Karpas-422 (cell line): ENCODE data around the gene CD58. TPM values are rescaled to one million over a fixed set of nuclear protein-coding genes. Genes with fewer than 3 reads are reported as not detected.

Experiments
- DNase-seq: peaks from one replicate; pipeline ENCODE4 v3.0.0-alpha.2; 2015
- H2AFZ ChIP-seq: fragments of 200-600 bp; sonication (generic); 2 replicates; pipeline ENCODE4 v1.6.1; 2014; ENCODE audit warnings: antibody characterized with exemption, low read length, mixed read lengths
- H3K27ac ChIP-seq: fragments of 200-600 bp; sonication (generic); 2 replicates; pipeline ENCODE4 v1.5.1; 2014; ENCODE audit warnings: mild to moderate bottlenecking, low read length, moderate library complexity
- H3K27me3 ChIP-seq: fragments of 200-600 bp; sonication (generic); 2 replicates; pipeline ENCODE4 v1.6.1; 2014; ENCODE audit warnings: low read length, mixed read lengths
- H3K36me3 ChIP-seq: fragments of 200-600 bp; sonication (generic); 2 replicates; pipeline ENCODE4 v1.6.1; 2014; ENCODE audit warnings: low read length, mixed read lengths; ENCODE audit not compliant: insufficient read depth
- H3K4me1 ChIP-seq: fragments of 200-600 bp; sonication (generic); 2 replicates; pipeline ENCODE4 v1.6.1; 2014; ENCODE audit warnings: mild to moderate bottlenecking, low read length, mixed read lengths
- H3K4me2 ChIP-seq: fragments of 200-600 bp; sonication (generic); 2 replicates; pipeline ENCODE4 v1.6.1; 2014; ENCODE audit warnings: low read length, low read depth, mild to moderate bottlenecking; ENCODE audit not compliant: poor library complexity, severe bottlenecking
- H3K4me3 ChIP-seq: fragments of 200-600 bp; sonication (generic); 2 replicates; pipeline ENCODE4 v1.5.1; 2014; ENCODE audit warnings: mild to moderate bottlenecking, antibody characterized with exemption, low read length, mixed read lengths
- H3K79me2 ChIP-seq: fragments of 200-600 bp; sonication (generic); 2 replicates; pipeline ENCODE4 v1.6.1; 2014; ENCODE audit warnings: mild to moderate bottlenecking, low read length, mixed read lengths
- H3K9ac ChIP-seq: fragments of 200-600 bp; sonication (generic); 2 replicates; pipeline ENCODE4 v1.6.0; 2014; ENCODE audit warnings: low read length
- H3K9me2 ChIP-seq: fragments of 200-600 bp; sonication (generic), shearing (Covaris generic); replicated peaks from 2 replicates; pipeline ENCODE4 v1.6.0; 2014; ENCODE audit warnings: mild to moderate bottlenecking, low read length, moderate library complexity; ENCODE audit not compliant: insufficient read depth
- H3K9me3 ChIP-seq: fragments of 300-700, 200-600 bp; sonication (generic); 2 replicates; pipeline ENCODE4 v1.6.1; 2014; ENCODE audit warnings: low read length, mixed read lengths
- H4K20me1 ChIP-seq: fragments of 200-600 bp; sonication (generic); 2 replicates; pipeline ENCODE4 v1.6.1; 2014; ENCODE audit warnings: mild to moderate bottlenecking, antibody characterized with exemption, low read length, low read depth; ENCODE audit not compliant: insufficient read depth
- total RNA-seq: library from RNA; depleted of rRNA; stranded (reverse); fragments of >200 nt; shearing (Covaris generic); gene quantifications from 2 replicates; pipeline ENCODE4 v1.2.3, GENCODE V29; 2014; ENCODE audit warnings: low replicate concordance

The CD58 gene
- total RNA-seq, 1 experiment from 2014 or later, result 1.2 TPM

DNA sequence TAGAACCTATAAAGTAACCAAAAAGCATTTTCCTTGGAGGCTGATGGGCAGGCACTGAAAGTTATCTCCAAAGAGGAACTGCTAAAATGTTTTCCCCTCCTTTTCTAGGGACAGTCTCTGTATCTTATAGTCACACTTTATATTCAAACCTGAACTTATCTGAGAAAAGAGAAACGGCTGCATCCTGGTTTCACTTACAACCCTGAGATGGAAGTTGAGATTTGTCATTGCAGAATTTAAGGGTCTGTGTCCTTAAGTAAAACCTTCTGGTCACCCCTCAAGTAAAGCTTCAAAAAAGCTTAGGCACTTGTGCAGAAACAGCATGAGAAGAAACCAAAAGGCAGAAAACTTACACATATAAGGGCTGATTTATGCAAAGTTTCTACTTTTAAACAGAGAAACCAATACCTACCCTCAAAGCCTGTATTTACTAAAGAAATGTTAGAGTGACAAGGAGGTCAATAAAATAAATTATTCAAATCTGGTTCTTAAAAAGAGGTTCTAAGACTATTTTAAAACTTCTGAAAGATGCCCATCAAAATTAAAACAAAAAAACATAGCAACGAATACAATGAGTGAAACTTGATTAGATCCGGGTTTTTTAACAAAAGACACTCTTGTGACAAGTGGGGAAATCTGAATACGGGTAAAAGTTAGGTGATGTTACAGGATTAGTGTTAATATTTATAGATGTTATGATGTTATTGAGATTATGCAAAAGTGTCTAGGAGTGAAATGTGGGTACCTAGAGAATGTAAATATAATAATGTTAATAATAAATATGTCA lies 9.9 kb downstream of the CD58 start:
- no peaks in the 10 kb centered on the region for H3K27me3 ChIP-seq
- H3K4me3 ChIP-seq, result no peak overlapping the region
- no peaks in the 10 kb centered on the region for H3K9me3 ChIP-seq
- no peaks in the 10 kb centered on the region for H4K20me1 ChIP-seq
- H3K4me1 ChIP-seq, result peaks cover 4% of the 10 kb centered on the region
- H2AFZ ChIP-seq, result no peak overlapping the region
- no peak overlapping the region for H3K9ac ChIP-seq
- H3K36me3 ChIP-seq, result no peaks in the 10 kb centered on the region
- peak; percentile 46 for DNase-seq
- no peak overlapping the region for H3K27ac ChIP-seq
- no peaks in the 10 kb centered on the region for H3K9me2 ChIP-seq
- no peak overlapping the region for H3K4me2 ChIP-seq
- H3K79me2 ChIP-seq, result no peaks in the 10 kb centered on the region

DNA sequence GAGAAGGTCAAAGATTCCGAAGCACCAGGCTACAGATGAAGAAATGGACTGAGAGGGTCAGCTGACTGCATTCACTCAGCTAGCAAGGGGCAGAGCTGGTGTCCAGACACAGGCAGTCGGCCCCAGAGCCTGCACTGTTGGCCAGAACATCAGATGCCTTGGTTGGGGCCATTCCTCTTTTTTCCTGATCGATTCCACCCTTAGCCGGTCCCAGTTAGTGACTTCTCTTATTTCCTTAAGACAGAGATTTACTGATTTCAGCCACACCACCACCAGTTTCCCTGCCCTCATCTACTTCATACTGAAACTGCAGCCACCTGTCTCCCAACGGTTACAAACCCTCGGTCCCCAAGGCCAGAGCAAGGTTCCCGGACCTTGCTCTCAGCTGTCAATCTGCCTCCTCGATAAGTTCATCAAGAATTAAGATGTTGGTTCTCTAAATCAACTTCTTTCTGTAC lies 11.5 kb downstream of the CD58 start:
- Histone ChIP-seq H3K9ac (no peak overlapping the region), H2AFZ (no peak overlapping the region), H3K79me2 (no peaks in the 10 kb centered on the region), H4K20me1 (no peaks in the 10 kb centered on the region), H3K4me2 (no peak overlapping the region), H3K27ac (no peak overlapping the region), H3K4me3 (no peak overlapping the region), H3K27me3 (no peaks in the 10 kb centered on the region), H3K9me3 (no peaks in the 10 kb centered on the region), H3K9me2 (no peaks in the 10 kb centered on the region), H3K36me3 (no peaks in the 10 kb centered on the region), H3K4me1 (peaks cover 4% of the 10 kb centered on the region)
- DNase-seq, result no peak

DNA sequence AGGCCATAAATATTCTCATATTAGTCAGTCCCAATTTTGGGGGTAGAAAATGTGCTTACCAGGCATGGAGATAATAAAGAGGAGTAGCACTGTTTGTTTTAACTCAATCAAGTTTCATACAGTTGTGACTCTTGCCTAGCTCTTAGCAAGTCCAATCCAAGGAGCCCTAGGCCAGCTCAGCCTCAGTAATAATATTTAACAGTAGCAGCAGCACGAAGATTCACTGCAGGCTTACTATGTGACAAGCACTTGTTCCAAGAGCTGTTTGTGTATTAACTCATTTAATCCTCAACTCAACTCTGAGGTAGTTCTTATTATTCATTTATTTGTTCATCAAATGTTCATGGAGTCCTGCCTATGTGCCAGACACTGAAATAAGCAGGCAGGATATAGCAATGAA lies 12.3 kb downstream of the CD58 start:
- Histone ChIP-seq H3K79me2 (no peaks in the 10 kb centered on the region), H3K9ac (no peak overlapping the region), H4K20me1 (no peaks in the 10 kb centered on the region), H3K9me3 (no peaks in the 10 kb centered on the region), H3K4me2 (no peak overlapping the region), H3K4me1 (peaks cover 4% of the 10 kb centered on the region), H2AFZ (no peak overlapping the region), H3K27ac (no peak overlapping the region), H3K36me3 (no peaks in the 10 kb centered on the region), H3K4me3 (no peak overlapping the region), H3K9me2 (no peaks in the 10 kb centered on the region), H3K27me3 (no peaks in the 10 kb centered on the region)
- DNase-seq, result no peak

DNA sequence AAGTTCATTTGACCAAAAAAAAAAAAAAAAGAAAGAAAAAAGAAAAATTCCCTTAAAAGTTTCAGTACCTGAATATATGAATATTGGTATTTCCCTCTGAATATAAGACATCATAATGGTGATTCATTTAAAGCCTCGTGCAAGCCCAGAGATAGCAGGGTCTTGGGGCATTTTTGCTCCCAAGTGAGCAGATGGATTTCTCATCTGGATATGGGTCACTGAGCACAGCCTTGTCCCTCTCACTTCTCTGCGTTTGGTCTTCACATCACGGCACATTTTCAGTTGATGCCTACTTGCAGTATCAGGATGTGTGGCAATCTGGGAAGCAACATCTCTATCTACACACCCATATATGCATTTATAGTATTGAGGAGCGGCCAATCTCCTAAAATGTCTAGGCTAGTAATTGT lies 12.7 kb downstream of the CD58 start:
- DNase-seq, result no peak
- Histone ChIP-seq H3K4me1 (peaks cover 4% of the 10 kb centered on the region), H3K9me3 (no peaks in the 10 kb centered on the region), H3K27me3 (no peaks in the 10 kb centered on the region), H3K36me3 (no peaks in the 10 kb centered on the region), H2AFZ (no peak overlapping the region), H3K4me3 (no peak overlapping the region), H3K27ac (no peak overlapping the region), H3K79me2 (no peaks in the 10 kb centered on the region), H3K9ac (no peak overlapping the region), H4K20me1 (no peaks in the 10 kb centered on the region), H3K4me2 (no peak overlapping the region), H3K9me2 (no peaks in the 10 kb centered on the region)

DNA sequence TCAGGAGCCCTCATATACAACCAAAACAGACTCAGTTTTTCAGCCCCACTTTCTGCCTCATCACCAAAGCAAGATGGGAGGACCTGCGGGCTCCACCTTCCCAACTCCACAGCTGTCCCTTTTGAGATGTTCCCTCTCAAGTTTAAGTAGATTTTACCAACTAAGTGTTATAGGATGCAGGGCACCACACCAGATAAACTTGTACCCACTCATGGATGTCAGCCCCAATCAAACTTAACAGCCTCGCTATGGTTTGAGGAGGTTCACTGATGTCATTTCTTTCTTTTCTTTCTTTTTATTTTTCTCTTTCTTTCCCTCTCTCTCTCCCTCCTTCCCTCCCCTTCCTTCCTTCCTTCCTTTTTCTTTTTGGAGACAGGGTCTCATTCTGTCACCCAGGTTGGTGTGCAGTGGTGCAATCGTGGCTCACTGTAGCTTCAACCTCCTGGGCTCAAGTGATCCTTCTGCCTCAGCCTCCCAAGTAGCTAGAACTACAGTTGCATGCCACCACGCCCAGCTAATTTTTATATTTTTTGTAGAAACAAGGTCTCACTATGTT lies 13.4 kb downstream of the CD58 start:
- Histone ChIP-seq H3K27ac (no peak overlapping the region), H2AFZ (no peak overlapping the region), H3K4me1 (peaks cover 4% of the 10 kb centered on the region), H3K27me3 (no peaks in the 10 kb centered on the region), H3K79me2 (no peaks in the 10 kb centered on the region), H3K4me2 (no peak overlapping the region), H3K9ac (no peak overlapping the region), H4K20me1 (no peaks in the 10 kb centered on the region), H3K4me3 (no peak overlapping the region), H3K9me2 (no peaks in the 10 kb centered on the region), H3K36me3 (no peaks in the 10 kb centered on the region), H3K9me3 (no peaks in the 10 kb centered on the region)
- no peak for DNase-seq

DNA sequence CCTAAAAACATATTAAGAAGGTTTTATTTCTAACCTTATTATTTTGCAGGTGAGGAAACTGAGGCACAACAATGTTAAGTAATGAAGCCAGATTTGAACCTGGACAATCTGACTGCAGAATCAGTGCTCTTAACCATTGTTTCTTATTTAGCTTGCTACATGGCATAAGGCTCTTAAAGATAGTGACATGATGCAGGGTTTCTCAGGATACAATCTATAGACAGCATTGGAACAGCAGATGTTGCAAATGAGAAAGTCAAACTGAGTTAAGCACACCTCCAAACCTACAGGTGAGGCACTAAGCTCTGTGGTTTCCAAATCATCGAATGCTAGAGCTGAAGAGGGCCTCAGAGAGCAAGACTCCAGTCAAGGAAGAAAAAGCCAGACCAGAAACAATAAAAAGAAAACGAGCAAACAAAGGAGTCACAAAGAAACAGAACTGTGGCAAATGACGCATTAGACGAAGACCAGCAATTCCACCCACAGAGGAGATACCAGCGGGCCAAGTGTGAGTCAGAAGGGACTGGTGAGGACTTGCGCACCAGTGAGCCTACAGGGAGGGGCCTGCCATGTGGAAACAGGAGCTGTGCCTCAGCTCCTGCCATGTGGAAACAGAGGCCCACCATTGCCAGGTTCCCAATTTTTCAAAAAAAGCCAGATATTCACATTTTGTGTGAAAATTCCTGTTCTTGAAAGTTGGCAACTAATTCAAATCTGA lies 14.4 kb downstream of the CD58 start:
- no peak overlapping the region for H2AFZ ChIP-seq
- H3K9ac ChIP-seq, result no peak overlapping the region
- H3K4me3 ChIP-seq, result no peak overlapping the region
- no peaks in the 10 kb centered on the region for H3K9me3 ChIP-seq
- no peaks in the 10 kb centered on the region for H3K9me2 ChIP-seq
- H3K27me3 ChIP-seq, result no peaks in the 10 kb centered on the region
- no peaks in the 10 kb centered on the region for H3K79me2 ChIP-seq
- no peak overlapping the region for H3K27ac ChIP-seq
- no peaks in the 10 kb centered on the region for H4K20me1 ChIP-seq
- no peaks in the 10 kb centered on the region for H3K36me3 ChIP-seq
- H3K4me2 ChIP-seq, result no peak overlapping the region
- H3K4me1 ChIP-seq, result peaks cover 4% of the 10 kb centered on the region
- DNase-seq, result no peak

DNA sequence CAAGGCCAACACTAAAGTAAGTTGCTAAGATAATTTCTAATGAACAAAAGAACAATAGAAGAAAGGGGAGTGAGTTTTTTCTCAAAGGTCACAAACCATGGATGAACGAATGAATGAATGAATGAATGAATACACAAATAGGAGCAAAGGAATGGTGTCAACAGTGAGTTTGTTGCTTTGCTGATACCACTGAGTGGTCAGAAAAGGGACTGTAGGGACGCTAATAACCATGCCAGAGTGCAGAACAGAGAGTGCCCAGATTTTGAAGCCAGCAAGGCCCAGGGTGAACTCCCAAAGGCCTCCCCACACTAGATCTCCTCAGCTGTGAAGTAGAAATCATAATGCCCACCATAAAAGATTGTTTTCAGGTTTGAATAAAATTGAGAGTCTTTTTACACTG lies 15.9 kb downstream of the CD58 start:
- Histone ChIP-seq H3K79me2 (no peaks in the 10 kb centered on the region), H3K4me2 (no peak overlapping the region), H2AFZ (no peak overlapping the region), H4K20me1 (no peaks in the 10 kb centered on the region), H3K4me1 (no peaks in the 10 kb centered on the region), H3K36me3 (no peaks in the 10 kb centered on the region), H3K4me3 (no peak overlapping the region), H3K27ac (no peak overlapping the region), H3K27me3 (no peaks in the 10 kb centered on the region), H3K9me3 (no peaks in the 10 kb centered on the region), H3K9me2 (no peaks in the 10 kb centered on the region), H3K9ac (no peak overlapping the region)
- no peak for DNase-seq

DNA sequence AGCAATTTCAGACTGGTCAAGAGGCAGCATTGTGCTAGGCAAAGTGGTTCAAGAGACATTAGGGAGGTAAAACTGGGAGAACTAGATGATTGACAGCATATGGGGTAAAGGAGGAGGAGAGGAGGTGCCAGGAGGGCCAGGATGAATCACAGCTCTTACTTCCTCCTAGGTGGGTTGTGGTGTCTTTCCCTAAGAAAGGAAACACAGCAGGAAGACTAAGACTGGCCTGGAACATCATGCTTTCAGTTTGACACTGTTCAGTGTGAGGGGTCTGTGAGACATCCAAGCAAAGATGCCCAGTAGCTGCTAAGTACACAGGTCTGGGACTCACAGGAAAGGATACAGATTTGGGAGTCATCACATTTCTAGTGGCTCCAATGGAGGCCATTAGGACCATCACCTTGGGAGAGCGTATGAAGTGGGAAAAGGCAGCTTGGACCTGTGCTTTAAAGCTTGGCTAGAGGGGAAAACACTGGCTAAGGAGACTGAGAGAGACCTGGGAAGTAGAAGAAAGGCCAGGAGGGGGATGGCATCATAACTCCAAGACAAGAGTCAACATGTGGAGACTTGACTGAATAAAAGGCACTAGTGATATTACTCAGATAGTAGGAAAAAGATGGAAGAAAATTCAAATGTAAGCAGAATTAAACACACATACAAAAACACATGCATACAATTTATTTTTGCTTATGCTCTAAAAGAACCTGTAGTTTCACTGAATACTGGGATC lies 17.3 kb downstream of the CD58 start:
- H3K27ac ChIP-seq, result no peak overlapping the region
- no peaks in the 10 kb centered on the region for H4K20me1 ChIP-seq
- no peaks in the 10 kb centered on the region for H3K79me2 ChIP-seq
- H3K9me2 ChIP-seq, result no peaks in the 10 kb centered on the region
- no peak overlapping the region for H3K9ac ChIP-seq
- no peaks in the 10 kb centered on the region for H3K9me3 ChIP-seq
- H3K36me3 ChIP-seq, result no peaks in the 10 kb centered on the region
- H3K4me2 ChIP-seq, result no peak overlapping the region
- H2AFZ ChIP-seq, result no peak overlapping the region
- H3K4me1 ChIP-seq, result no peaks in the 10 kb centered on the region
- no peak overlapping the region for H3K4me3 ChIP-seq
- H3K27me3 ChIP-seq, result no peaks in the 10 kb centered on the region
- DNase-seq, result no peak
